GM10248 (cell line): ENCODE results near the gene GALNT9.

Experiments
- CTCF ChIA-PET: fragments of 300-600 bp; sonication (Branson Sonifier 250); formaldehyde crosslinking; extraction: SDS; loops from one replicate; lab custom pipeline; 2021; ENCODE audit warnings: antibody characterized with exemption; lab: Yijun Ruan, JAX
- POLR2A ChIA-PET: fragments of 350-650 bp; sonication (Branson Sonifier 250); formaldehyde crosslinking; extraction: SDS; loops from one replicate; lab custom pipeline; 2020; ENCODE audit warnings: antibody characterized with exemption; lab: Yijun Ruan, JAX
- DNase-seq: peaks from one replicate; pipeline ENCODE4 v3.0.0; 2012; ENCODE audit errors: extremely low spot score
- CTCF ChIP-seq: IDR thresholded peaks from 2 replicates; pipeline ENCODE4 v1.5.1; 2012; ENCODE audit warnings: mild to moderate bottlenecking, low read depth; ENCODE audit errors: extremely low read depth, missing control alignments, control extremely low read depth

GALNT9 gene

GRCh38 chr12:132218527-132218875 lies 110.9 kb downstream of the GALNT9 start:
- ChIA-PET POLR2A (no interaction called here), CTCF (interaction anchor here (1.5 kb wide), 1 partner anchor 8 kb away, joined by 4 read pairs; no protein-coding TSS in a partner anchor)
- TF ChIP-seq CTCF, result no peak
- no peak for DNase-seq

DNA sequence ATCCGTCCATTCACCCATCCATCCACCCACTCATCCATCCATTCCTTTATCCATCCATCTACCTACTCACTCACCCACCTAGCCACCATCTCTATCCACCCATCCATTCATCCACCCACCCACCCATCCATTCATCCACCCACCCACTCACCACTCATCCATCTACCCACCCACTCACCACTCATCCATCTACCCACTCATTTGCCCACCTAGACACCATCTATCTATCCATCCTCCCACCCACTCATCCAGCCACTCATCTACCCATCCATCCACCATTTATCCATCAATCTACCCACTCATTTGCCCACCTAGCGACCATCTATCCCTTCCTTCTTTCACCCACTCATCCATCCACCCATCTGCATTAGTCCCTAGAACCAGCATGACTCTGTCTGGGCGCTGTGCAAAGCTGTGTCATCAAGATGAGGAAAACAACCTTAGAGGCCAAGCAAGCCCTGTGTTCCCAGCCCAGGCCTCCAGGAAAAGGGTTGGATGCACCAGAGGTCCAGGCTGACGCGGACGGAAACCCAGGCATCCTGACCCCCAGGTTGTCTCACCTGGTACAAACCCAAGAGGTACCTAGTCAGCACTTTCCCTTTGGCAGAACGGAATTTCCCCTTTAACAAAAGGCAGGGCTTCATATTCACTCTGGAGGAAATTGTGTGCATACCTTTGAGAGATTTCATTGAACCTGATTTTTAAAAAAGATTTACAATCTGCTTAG lies 111.4 kb downstream of the GALNT9 start:
- POLR2A ChIA-PET, result no interaction called here
- no peak for TF ChIP-seq CTCF

DNA sequence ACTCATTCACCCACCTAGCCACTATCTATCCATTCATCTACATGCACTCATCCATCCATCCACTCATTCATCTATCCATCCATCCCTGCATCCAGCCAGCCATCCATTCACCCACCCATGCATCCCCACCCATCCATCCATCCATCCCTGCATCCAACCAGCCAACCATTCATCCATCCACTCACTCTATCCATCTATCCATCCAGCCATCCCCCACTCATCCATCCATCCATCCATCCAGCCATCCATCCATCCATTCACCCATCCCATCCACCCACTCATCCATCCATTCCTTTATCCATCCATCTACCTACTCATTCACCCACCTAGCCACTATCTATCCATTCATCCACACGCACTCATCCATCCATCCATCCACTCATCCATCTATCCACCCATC lies 112.0 kb downstream of the GALNT9 start:
- no peak for DNase-seq
- POLR2A ChIA-PET, result no interaction called here
- no peak for TF ChIP-seq CTCF
- CTCF ChIA-PET, result no interaction called here

More for the DNA sequence above, 111.4 kb downstream of the GALNT9 start:
- no peak for DNase-seq
- CTCF ChIA-PET, result no interaction called here

DNA sequence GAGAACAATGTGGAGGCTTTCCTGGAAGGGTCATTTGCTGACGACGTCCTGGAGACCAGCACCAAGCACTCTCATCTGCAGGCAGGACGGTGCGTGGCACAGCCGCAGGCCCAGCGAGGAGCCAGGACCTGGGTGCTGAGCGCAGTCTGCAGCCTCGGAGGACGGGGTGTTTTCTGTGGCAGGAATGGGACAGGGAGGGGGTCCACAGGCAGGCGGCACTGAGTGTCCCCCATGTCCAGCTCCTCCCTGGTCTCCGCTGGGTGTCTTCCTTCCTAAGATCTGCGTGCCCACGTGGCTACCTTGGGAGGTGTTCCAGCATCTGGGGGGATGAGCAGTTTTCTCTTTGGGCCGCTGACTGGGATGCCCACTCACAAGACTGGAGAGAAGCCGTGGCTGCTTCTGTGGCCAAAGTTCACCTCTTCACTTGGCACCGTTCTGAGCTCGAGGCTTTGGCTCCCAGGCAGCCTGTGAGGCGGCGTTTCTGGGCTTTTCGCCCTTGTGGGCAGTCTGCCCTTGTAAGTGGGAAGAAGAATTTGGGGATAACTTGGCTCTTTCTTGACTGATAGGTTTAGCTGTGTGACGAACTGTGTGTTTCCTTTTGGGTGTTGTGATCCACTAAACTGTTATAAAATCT lies 112.9 kb downstream of the GALNT9 start:
- POLR2A ChIA-PET, result no interaction called here
- no peak for TF ChIP-seq CTCF
- DNase-seq, result no peak
- CTCF ChIA-PET, result no interaction called here

- POLR2A ChIA-PET, result no interaction called here
- CTCF ChIA-PET, result no interaction called here
- no peak for DNase-seq
- no peak for TF ChIP-seq CTCF
Measured at GRCh38 chr12:132215299-132215989, 113.9 kb downstream of the GALNT9 start.

- CTCF ChIA-PET, result no interaction called here
- no peak for DNase-seq
- TF ChIP-seq CTCF, result no peak
- POLR2A ChIA-PET, result no interaction called here
Measured at GRCh38 chr12:132214891-132215290, 114.5 kb downstream of the GALNT9 start.
